Measurements from ENCODE around the gene GPR12. TPM values are rescaled to one million over a fixed set of nuclear protein-coding genes. Genes with fewer than 3 reads are reported as not detected.

Gene GPR12
- total and polyA plus RNA-seq, 2 experiments from 2014 or later = 0.13 TPM; not detected in 1

DNA sequence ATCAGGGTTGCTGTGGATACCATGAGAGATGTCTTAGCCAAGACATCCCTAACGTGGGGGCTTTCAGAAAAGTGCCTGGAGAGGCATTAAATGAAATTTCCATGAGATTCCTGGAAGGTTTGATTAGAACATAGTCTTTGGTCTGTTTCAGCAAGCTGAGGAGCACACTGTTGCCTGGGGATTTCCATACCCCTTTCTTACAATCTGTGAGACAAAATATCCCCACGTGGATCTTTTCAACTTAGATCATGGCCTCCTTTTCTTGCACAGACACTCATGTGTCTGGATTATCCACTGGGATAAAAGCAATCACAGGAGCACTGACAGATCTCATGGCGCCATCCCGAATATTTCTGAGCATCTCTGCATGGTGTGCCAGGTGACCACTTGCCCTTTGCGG is 41.7 kb downstream of the GPR12 start:
- Histone ChIP-seq H3K9me2 (ENCODE audit: insufficient read depth) (no peaks in the 10 kb centered on the region), H4K20me1 (replicated peaks; ENCODE audit: insufficient read depth) (no peaks in the 10 kb centered on the region), H3F3A (replicated peaks; ENCODE audit: low read depth) (no peaks in the 10 kb centered on the region), H3K27me3 (ENCODE audit: insufficient read depth) (no peaks in the 10 kb centered on the region), H2AFZ (no peak overlapping the region), H3K36me3 (ENCODE audit: insufficient read depth) (no peaks in the 10 kb centered on the region), H3K4me1 (ENCODE audit: insufficient read depth) (no peaks in the 10 kb centered on the region), H3K4me2 (no peak overlapping the region), H3K79me2 (replicated peaks; ENCODE audit: insufficient read depth) (no peaks in the 10 kb centered on the region), H3K4me3 (no peak overlapping the region), H3K27ac (ENCODE audit: low read depth) (no peak overlapping the region)
- ATAC-seq = no peak
- no peak overlapping the region for H3K4me3 Mint-ChIP-seq
- H3K27ac Mint-ChIP-seq = no peak overlapping the region
- DNase-seq (ENCODE audit: low spot score) = no peak
- TF ChIP-seq JUNB (IDR thresholded peaks at IDR 0.05; ENCODE audit: unreplicated experiment) (no peak), EZH2phosphoT487 (IDR thresholded peaks at IDR 0.05; ENCODE audit: unreplicated experiment) (no peak), STAT1 (IDR thresholded peaks at IDR 0.05; ENCODE audit: unreplicated experiment) (no peak), NANOG (IDR thresholded peaks at IDR 0.05; ENCODE audit: borderline replicate concordance) (no peak), EZH2 (IDR thresholded peaks at IDR 0.05; ENCODE audit: low read depth, unreplicated experiment) (no peak), CREB1 (CRISPR knock-in tag; IDR thresholded peaks at IDR 0.05; ENCODE audit: low read depth) (no peak), ZNF331 (CRISPR knock-in tag; IDR thresholded peaks at IDR 0.05; ENCODE audit: low read depth) (no peak), ZNF114 (CRISPR knock-in tag; IDR thresholded peaks at IDR 0.05) (no peak)
- TF ChIP-seq, protein P1, sequence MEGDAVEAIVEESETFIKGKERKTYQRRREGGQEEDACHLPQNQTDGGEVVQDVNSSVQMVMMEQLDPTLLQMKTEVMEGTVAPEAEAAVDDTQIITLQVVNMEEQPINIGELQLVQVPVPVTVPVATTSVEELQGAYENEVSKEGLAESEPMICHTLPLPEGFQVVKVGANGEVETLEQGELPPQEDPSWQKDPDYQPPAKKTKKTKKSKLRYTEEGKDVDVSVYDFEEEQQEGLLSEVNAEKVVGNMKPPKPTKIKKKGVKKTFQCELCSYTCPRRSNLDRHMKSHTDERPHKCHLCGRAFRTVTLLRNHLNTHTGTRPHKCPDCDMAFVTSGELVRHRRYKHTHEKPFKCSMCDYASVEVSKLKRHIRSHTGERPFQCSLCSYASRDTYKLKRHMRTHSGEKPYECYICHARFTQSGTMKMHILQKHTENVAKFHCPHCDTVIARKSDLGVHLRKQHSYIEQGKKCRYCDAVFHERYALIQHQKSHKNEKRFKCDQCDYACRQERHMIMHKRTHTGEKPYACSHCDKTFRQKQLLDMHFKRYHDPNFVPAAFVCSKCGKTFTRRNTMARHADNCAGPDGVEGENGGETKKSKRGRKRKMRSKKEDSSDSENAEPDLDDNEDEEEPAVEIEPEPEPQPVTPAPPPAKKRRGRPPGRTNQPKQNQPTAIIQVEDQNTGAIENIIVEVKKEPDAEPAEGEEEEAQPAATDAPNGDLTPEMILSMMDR (conservative IDR thresholded peaks at IDR 0.05; ENCODE audit: low read depth in 2 of 2) = no peak
- TF ChIP-seq, protein P2, sequence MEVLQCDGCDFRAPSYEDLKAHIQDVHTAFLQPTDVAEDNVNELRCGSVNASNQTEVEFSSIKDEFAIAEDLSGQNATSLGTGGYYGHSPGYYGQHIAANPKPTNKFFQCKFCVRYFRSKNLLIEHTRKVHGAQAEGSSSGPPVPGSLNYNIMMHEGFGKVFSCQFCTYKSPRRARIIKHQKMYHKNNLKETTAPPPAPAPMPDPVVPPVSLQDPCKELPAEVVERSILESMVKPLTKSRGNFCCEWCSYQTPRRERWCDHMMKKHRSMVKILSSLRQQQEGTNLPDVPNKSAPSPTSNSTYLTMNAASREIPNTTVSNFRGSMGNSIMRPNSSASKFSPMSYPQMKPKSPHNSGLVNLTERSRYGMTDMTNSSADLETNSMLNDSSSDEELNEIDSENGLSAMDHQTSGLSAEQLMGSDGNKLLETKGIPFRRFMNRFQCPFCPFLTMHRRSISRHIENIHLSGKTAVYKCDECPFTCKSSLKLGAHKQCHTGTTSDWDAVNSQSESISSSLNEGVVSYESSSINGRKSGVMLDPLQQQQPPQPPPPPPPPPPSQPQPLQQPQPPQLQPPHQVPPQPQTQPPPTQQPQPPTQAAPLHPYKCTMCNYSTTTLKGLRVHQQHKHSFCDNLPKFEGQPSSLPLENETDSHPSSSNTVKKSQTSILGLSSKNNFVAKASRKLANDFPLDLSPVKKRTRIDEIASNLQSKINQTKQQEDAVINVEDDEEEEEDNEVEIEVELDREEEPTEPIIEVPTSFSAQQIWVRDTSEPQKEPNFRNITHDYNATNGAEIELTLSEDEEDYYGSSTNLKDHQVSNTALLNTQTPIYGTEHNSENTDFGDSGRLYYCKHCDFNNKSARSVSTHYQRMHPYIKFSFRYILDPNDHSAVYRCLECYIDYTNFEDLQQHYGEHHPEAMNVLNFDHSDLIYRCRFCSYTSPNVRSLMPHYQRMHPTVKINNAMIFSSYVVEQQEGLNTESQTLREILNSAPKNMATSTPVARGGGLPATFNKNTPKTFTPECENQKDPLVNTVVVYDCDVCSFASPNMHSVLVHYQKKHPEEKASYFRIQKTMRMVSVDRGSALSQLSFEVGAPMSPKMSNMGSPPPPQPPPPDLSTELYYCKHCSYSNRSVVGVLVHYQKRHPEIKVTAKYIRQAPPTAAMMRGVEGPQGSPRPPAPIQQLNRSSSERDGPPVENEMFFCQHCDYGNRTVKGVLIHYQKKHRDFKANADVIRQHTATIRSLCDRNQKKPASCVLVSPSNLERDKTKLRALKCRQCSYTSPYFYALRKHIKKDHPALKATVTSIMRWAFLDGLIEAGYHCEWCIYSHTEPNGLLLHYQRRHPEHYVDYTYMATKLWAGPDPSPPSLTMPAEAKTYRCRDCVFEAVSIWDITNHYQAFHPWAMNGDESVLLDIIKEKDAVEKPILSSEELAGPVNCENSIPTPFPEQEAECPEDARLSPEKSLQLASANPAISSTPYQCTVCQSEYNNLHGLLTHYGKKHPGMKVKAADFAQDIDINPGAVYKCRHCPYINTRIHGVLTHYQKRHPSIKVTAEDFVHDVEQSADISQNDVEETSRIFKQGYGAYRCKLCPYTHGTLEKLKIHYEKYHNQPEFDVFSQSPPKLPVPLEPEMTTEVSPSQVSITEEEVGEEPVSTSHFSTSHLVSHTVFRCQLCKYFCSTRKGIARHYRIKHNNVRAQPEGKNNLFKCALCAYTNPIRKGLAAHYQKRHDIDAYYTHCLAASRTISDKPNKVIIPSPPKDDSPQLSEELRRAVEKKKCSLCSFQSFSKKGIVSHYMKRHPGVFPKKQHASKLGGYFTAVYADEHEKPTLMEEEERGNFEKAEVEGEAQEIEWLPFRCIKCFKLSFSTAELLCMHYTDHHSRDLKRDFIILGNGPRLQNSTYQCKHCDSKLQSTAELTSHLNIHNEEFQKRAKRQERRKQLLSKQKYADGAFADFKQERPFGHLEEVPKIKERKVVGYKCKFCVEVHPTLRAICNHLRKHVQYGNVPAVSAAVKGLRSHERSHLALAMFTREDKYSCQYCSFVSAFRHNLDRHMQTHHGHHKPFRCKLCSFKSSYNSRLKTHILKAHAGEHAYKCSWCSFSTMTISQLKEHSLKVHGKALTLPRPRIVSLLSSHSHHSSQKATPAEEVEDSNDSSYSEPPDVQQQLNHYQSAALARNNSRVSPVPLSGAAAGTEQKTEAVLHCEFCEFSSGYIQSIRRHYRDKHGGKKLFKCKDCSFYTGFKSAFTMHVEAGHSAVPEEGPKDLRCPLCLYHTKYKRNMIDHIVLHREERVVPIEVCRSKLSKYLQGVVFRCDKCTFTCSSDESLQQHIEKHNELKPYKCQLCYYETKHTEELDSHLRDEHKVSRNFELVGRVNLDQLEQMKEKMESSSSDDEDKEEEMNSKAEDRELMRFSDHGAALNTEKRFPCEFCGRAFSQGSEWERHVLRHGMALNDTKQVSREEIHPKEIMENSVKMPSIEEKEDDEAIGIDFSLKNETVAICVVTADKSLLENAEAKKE (CRISPR knock-in tag; IDR thresholded peaks at IDR 0.05) = no peak
- TF ChIP-seq, protein P3, sequence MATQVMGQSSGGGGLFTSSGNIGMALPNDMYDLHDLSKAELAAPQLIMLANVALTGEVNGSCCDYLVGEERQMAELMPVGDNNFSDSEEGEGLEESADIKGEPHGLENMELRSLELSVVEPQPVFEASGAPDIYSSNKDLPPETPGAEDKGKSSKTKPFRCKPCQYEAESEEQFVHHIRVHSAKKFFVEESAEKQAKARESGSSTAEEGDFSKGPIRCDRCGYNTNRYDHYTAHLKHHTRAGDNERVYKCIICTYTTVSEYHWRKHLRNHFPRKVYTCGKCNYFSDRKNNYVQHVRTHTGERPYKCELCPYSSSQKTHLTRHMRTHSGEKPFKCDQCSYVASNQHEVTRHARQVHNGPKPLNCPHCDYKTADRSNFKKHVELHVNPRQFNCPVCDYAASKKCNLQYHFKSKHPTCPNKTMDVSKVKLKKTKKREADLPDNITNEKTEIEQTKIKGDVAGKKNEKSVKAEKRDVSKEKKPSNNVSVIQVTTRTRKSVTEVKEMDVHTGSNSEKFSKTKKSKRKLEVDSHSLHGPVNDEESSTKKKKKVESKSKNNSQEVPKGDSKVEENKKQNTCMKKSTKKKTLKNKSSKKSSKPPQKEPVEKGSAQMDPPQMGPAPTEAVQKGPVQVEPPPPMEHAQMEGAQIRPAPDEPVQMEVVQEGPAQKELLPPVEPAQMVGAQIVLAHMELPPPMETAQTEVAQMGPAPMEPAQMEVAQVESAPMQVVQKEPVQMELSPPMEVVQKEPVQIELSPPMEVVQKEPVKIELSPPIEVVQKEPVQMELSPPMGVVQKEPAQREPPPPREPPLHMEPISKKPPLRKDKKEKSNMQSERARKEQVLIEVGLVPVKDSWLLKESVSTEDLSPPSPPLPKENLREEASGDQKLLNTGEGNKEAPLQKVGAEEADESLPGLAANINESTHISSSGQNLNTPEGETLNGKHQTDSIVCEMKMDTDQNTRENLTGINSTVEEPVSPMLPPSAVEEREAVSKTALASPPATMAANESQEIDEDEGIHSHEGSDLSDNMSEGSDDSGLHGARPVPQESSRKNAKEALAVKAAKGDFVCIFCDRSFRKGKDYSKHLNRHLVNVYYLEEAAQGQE (IDR thresholded peaks at IDR 0.05; ENCODE audit: unreplicated experiment) = no peak
- TF ChIP-seq, protein P4, sequence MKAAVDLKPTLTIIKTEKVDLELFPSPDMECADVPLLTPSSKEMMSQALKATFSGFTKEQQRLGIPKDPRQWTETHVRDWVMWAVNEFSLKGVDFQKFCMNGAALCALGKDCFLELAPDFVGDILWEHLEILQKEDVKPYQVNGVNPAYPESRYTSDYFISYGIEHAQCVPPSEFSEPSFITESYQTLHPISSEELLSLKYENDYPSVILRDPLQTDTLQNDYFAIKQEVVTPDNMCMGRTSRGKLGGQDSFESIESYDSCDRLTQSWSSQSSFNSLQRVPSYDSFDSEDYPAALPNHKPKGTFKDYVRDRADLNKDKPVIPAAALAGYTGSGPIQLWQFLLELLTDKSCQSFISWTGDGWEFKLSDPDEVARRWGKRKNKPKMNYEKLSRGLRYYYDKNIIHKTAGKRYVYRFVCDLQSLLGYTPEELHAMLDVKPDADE (IDR thresholded peaks at IDR 0.05) = no peak
- H3K27me3 Mint-ChIP-seq (ENCODE audit: insufficient read depth, low read depth, poor library complexity) = peaks cover 5% of the 10 kb centered on the region
- peaks cover 3% of the 10 kb centered on the region; the same call in 1 of the 3 replicates for H3K36me3 Mint-ChIP-seq (ENCODE audit: low read depth)
- peaks cover 10% of the 10 kb centered on the region for H3K9me3 Mint-ChIP-seq
- H3K4me1 Mint-ChIP-seq = no peaks in the 10 kb centered on the region

All from GM23338 (cell line).